Measurements from ENCODE around the gene GLP2R.

Gene GLP2R

DNA sequence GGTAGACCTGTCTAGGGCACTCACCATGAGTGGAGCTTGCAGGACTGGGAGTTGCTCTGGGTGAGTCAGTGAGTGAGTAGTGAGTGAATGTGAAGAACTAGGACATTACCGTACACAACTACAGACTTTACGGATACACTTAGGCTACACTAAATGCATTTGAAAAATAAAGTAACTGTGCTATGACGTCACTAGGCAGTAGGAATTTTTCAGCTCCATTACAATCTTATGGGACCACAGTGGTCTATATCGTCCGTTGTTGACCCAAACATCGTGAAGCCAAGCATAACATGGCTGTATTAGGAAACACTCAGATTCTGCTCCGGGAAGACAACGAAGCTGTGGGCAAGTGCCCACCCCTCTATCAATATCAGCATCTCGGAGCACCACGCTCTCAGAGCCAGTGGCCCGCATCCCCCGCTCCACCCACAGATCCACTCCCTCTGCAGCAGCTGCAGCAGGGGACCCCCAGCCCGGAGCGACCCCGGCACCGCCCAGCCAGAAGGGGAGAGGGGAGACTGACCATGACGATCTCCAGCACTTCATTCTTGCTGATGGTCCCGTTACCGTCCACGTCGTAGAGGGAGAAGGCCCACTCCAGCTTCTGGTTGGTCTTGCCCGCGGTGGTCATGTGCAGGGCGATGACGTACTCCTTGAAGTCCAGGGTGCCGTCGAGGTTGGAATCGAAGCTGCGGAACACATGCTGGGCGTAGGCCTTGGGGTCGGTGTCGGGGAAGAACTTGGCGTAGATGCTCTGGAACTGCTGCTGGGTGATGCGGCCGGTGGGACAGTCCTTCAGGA, 78.8 kb downstream of the GLP2R start:
- Histone ChIP-seq H3K9me3 (no peaks in the 10 kb centered on the region), H3K36me3 (no peaks in the 10 kb centered on the region), H3K4me1 (no peaks in the 10 kb centered on the region), H3K4me3 (ENCODE audit: low read depth, low read length) (no peak overlapping the region), H3K27me3 (no peaks in the 10 kb centered on the region)
- no peak for DNase-seq
- TF ChIP-seq CTCF (IDR thresholded peaks at IDR 0.05; ENCODE audit: low read depth, low read length), result no peak

DNA sequence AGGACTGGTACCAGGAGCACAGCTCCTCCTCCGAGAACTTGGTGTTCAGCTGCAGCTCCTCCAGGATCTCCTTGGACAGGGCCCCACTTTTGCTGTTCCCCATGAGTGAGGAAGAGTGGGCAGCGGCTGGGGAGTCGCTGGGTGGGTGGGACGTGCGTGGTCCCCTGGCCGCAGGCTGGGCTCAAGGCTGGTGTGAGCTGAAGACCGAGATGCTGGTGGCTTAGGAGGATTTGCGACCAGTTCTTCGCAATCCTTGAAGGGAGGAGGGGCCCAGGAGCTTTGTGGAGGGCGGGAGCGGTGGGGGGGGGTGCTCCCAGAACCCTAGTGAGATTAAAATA, 79.3 kb downstream of the GLP2R start, which contains the start of gene RCVRN:
Gene RCVRN (minus strand): TSS at position 194 of the 338 bp plus-strand sequence. CDS start 91 bp downstream, at position 103.
- no peaks in the 10 kb centered on the region for H3K4me1 ChIP-seq
- no peaks in the 10 kb centered on the region for H3K27me3 ChIP-seq
- no peak for TF ChIP-seq CTCF (IDR thresholded peaks at IDR 0.05; ENCODE audit: low read depth, low read length)
- H3K4me3 ChIP-seq (ENCODE audit: low read depth, low read length), result no peak within 1 kb of the TSS
- DNase-seq, result no peak
- H3K36me3 ChIP-seq, result no peaks in the 10 kb centered on the region
- H3K9me3 ChIP-seq, result no peaks in the 10 kb centered on the region

- Histone ChIP-seq H3K36me3 (no peaks in the 10 kb centered on the region), H3K4me3 (ENCODE audit: low read depth, low read length) (no peak overlapping the region), H3K9me3 (no peaks in the 10 kb centered on the region), H3K4me1 (no peaks in the 10 kb centered on the region), H3K27me3 (no peaks in the 10 kb centered on the region)
- TF ChIP-seq CTCF (IDR thresholded peaks at IDR 0.05; ENCODE audit: low read depth, low read length), result no peak
- no peak for DNase-seq
Observed at GRCh38 chr17:9905902-9906301, 80.2 kb downstream of the GLP2R start.

DNA sequence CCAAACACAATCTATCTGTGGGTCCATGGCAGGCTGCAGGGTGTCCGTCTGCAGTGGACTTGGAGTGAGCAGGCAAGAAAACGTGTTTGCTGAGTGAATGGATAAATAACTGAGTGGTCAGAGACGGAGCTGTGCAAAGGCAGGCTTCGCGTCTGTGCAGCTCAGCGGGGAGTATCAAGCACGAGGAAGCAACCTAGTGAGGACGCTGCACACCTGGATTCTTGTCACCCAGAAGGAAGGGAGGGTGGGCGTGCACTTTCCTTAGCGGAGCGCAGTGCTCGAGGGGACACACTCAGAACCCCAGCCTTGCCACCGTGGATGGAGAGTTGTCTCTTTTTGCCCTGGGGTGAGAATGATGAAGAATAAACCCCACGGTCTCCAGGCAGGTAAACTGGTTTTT, 80.9 kb downstream of the GLP2R start:
- Histone ChIP-seq H3K9me3 (no peaks in the 10 kb centered on the region), H3K4me1 (no peaks in the 10 kb centered on the region), H3K36me3 (no peaks in the 10 kb centered on the region), H3K27me3 (no peaks in the 10 kb centered on the region), H3K4me3 (ENCODE audit: low read depth, low read length) (no peak overlapping the region)
- TF ChIP-seq CTCF (IDR thresholded peaks at IDR 0.05; ENCODE audit: low read depth, low read length), result no peak
- no peak for DNase-seq

GRCh38 chr17:9907131-9907530, 81.4 kb downstream of the GLP2R start:
- Histone ChIP-seq H3K27me3 (no peaks in the 10 kb centered on the region), H3K4me3 (ENCODE audit: low read depth, low read length) (no peak overlapping the region), H3K4me1 (no peaks in the 10 kb centered on the region), H3K36me3 (no peaks in the 10 kb centered on the region), H3K9me3 (no peaks in the 10 kb centered on the region)
- no peak for TF ChIP-seq CTCF (IDR thresholded peaks at IDR 0.05; ENCODE audit: low read depth, low read length)
- DNase-seq, result no peak

- Histone ChIP-seq H3K4me3 (ENCODE audit: low read depth, low read length) (no peak overlapping the region), H3K27me3 (no peaks in the 10 kb centered on the region), H3K4me1 (no peaks in the 10 kb centered on the region), H3K36me3 (no peaks in the 10 kb centered on the region), H3K9me3 (no peaks in the 10 kb centered on the region)
- DNase-seq, result no peak
- TF ChIP-seq CTCF (IDR thresholded peaks at IDR 0.05; ENCODE audit: low read depth, low read length), result no peak
Observed at GRCh38 chr17:9907883-9908648, 82.3 kb downstream of the GLP2R start.

Data from BE2C (cell line).